NCI-H460 (cell line): ENCODE measurements around the gene FKBP7. TPM values are rescaled to one million over a fixed set of nuclear protein-coding genes. Genes with fewer than 3 reads are reported as not detected.
A peak's percentile ranks its signal among the peaks of the same experiment; 100 is the strongest.
"Not testable (repeated sequence)": the region's sequence is repeated elsewhere in the genome, so short reads cannot be mapped to it uniquely, and the experiment has no call there.

ENCODE experiments used
- DNase-seq: peaks from one replicate; pipeline ENCODE4 v3.0.0-alpha.2; 2016; ENCODE audit warnings: low read depth; ENCODE audit errors: extremely low read depth
- polyA plus RNA-seq: library from polyadenylated mRNA; depleted of rRNA; stranded (reverse); fragments of >200 nt; gene quantifications from 2 replicates; pipeline ENCODE4 v1.2.3, GENCODE V29; 2014; cell fraction: nucleus; rRNA removed
- total RNA-seq: library from RNA; depleted of rRNA; stranded (reverse); fragments of >200 nt; shearing (Covaris generic); gene quantifications from 2 replicates; pipeline ENCODE4 v1.2.3, GENCODE V29; 2014; rRNA removed

Gene FKBP7
- 13.0 and 18.9 TPM in 2 replicates for total RNA-seq
- 10.9 and 27.7 TPM in 2 replicates for polyA plus RNA-seq

DNA sequence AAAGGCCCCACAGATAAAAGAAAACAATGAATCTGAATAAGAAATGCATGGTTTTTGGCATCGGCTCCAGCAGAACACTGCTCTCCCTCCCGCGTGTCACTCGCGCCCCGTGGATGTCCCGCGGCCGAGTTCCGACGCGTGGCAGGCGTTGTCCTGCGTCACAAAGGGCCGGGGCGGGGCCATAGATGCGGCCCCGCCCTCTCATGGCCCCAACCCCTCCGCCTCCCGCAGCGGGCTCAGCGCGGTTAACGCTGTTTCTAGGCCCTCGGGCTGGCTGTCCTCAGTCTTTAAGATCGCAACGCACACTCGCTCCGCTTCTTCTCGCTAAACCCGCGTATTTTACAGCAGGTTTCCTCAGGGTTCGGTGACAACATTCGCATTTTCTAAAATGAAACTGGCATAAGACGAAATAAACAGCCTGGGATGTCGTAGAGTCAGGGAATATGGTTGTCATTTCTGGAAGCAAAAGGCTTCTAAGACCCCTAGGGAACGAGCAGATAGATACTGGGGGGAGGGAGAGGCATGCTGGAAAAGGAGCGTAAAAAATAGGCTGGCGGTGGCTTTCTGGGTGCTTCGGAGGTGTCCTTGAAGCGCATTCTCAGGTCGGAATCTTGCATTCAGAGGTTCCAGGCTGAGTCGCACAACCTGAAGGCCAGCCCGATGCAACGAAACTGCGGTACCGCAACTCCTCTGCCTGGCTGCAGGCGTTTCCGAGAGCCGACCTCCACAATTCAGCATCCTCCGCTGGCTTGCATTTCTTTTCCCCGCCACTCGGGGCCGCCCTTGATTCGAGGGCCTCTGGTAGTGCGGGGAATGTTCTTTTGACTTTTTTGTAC lies at the start of gene FKBP7:
FKBP7 (minus strand) TSS at position 162 of the 836 bp plus-strand sequence; CDS start at position 61, 101 bp downstream.
- peak; percentile 77 for DNase-seq

DNA sequence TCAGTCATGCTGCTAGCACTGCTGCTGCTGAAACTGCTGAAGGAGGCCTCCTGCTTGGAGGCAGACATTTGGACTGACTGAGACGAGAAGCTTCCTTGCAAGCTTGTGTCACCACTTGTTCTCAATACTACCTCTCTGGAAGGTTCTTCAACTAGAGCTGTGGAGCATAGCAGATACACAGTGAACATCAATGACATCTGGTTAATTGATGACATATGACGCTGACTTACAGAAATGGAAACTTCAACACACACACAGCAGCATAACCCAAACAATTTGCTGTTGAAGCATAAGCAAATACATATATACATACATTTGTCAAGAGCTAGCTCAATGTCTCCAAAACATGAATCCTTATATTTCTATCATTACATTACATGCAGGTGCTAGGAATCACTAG lies 49.2 kb upstream of the FKBP7 start:
- DNase-seq: no peak

DNA sequence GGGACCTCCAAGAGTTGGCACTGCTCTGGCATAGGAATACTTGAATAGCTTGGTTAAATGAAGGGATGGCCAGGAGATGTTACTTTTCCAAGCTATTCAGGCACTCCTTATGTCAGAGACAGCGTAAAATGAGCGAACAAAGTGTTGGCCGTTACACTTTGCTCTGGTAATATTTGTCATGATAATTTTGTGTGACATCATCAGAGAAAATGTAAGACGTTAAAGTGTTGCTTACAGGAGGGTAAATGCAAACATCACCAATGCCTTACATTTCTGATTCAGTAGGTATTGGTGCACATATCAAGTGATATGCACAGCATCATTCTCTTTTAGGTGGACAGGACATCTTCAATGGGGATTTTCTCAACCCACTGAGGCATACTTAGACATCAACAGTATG lies 47.9 kb upstream of the FKBP7 start:
- no peak for DNase-seq

- DNase-seq: not testable (repeated sequence)
Observed at GRCh38 chr2:178525460-178525859, 47.1 kb upstream of the FKBP7 start.

DNA sequence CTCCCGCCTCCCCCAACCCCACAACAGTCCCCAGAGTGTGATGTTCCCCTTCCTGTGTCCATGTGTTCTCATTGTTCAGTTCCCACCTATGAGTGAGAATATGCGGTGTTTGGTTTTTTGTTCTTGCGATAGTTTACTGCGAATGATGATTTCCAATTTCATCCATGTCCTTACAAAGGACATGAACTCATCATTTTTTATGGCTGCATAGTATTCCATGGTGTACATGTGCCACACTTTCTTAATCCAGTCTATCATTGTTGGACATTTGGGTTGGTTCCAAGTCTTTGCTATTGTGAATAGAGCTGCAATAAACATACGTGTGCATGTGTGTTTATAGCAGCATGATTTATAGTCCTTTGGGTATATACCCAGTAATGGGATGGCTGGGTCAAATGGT lies 46.6 kb upstream of the FKBP7 start:
- not testable (repeated sequence) for DNase-seq

GRCh38 chr2:178523596-178524134 lies 45.3 kb upstream of the FKBP7 start:
- DNase-seq: no peak

GRCh38 chr2:178522950-178523595 lies 44.7 kb upstream of the FKBP7 start:
- peak; percentile 63 for DNase-seq

- no peak for DNase-seq
Observed at GRCh38 chr2:178521304-178522150, 43.1 kb upstream of the FKBP7 start.

GRCh38 chr2:178517496-178517895 lies 39.1 kb upstream of the FKBP7 start:
- DNase-seq: no peak

GRCh38 chr2:178514664-178515063 lies 36.3 kb upstream of the FKBP7 start:
- no peak for DNase-seq

DNA sequence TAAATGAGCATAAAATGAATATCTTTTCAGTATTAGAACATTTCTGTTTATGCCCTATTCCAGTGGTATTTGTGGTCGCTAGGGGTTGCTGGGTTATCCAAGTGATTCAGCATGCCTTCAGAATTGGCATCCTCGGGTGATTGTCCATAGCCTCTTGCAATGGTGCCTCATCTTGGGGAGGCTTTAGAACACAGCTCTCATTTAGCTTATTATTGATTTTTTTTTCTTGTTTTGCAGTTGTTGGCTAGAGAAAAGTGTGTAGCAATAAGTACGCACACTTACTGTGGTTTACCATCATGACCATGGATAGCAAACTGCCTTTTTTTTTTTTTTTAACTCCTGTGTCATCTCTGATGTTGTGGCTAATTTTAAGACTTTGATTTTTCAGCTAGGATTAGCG lies 35.5 kb upstream of the FKBP7 start:
- no peak for DNase-seq

DNA sequence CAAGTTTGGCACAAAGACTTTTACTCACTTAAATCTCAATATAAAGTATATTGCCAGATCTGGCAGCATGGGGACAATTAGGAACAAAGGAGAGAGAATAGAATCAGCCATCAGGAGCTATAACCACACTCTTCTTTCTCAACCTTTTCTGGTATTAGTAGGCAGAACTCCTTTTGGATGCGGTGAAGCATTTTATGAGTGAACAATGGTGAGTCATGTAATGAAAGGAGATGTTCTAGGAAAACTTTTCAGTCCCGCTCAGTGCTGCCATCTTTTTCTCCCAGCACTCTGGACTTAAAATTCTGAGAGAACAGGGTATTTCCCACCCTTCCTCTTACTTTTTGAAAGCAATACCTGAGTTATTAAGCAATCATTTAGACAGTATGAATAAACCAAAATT lies 34.1 kb upstream of the FKBP7 start:
- no peak for DNase-seq

DNA sequence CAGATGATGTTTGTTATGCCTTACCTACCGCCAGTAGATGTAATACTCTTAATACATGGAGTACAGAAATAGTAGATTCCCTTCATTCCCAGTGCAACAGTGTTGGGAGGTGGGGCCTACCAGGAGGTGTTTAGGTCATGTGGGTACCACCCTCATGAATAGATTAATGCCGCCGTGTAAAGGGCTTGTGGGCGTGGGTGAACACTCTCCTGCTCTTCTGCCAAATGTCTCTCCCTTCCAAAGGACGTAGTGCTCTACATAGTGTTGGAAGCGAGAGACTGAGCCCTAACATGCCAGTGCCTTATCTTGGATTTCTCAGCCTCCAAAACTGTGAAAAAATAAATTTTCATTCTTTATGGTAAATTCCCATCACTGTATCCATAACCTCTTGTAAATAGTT lies 32.0 kb upstream of the FKBP7 start:
- DNase-seq: no peak

DNA sequence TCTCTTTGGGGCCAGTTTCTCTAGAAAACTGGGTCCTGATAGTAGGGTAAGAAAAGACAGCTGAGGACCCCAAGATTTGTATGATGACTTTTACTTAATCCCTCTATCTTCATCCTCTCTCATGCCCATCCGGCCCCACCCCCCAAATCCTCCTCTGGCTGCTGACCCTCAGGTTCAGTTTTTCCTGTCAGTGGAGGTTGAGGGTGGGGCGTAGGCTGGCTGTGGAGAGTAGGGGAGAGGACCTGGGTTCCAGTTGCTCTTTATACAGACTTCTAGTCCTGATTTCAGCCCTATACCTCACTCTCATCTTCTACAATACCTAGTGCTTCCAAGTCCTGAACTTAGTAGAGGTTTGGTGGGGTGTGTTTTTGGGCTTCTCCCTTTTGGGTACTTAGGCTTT lies 30.2 kb upstream of the FKBP7 start:
- DNase-seq: no peak

- no peak for DNase-seq
Observed at GRCh38 chr2:178506949-178507348, 28.5 kb upstream of the FKBP7 start.

- DNase-seq: no peak
Observed at GRCh38 chr2:178506524-178506923, 28.1 kb upstream of the FKBP7 start.

- DNase-seq: no peak
Observed at GRCh38 chr2:178506101-178506500, 27.7 kb upstream of the FKBP7 start.

DNA sequence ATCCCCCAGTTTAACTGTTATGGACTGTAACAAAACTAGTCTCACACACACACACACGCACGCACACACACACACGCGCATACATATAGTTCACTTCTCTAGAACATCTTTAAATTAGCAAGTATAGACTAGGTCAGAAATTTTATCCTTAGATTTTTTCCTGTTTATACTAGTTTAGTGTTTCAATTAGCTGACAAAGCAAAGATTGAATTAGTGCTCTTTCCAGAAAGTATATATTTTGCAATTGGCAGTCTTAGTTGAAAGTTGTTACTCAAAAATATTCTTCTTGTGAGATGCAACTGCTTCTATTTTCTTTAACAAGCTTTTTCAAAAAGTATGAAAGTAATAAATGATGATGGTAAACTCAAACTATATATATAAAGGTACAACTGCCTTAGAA lies 24.4 kb upstream of the FKBP7 start:
- DNase-seq: no peak

- DNase-seq: no peak
Observed at GRCh38 chr2:178499640-178500039, 21.2 kb upstream of the FKBP7 start.

GRCh38 chr2:178498137-178498536 lies 19.7 kb upstream of the FKBP7 start:
- no peak for DNase-seq

DNA sequence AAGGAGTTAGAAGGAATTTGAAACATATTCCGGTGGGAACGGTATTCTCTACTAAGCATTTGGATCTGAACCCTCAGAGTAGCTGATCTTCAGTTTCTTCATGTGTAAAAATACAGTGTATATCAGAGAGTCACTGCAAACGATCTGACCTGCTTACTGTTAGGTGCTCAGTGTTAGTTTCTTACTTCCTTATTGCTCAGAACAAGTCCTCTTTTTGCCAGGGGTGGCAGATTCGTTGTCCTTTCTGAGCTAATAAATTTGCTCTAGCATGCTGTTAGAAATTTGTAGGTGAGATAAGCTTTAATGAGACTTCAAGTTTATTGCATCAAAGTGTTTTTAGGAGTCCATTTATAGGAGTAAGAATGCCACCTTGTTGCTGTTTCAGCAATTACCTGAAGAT lies 17.6 kb upstream of the FKBP7 start:
- DNase-seq: no peak
